HL-60 (cell line): Measurements from ENCODE around the gene TBC1D16.

Source experiments
- DNase-seq, 2 experiments: peaks; one replicate each; pipeline ENCODE4 v3.0.0-alpha.2; 2010 to 2020; ENCODE audit warnings: low read depth in 1 of 2, low spot score in 1 of 2
- H3K27ac ChIP-seq: fragments of 250-450 bp; sonication (Bioruptor Pico); replicated peaks from 2 replicates; pipeline ENCODE4 v1.5.1; 2020; ENCODE audit warnings: mild to moderate bottlenecking, moderate library complexity
- H3K27me3 ChIP-seq: fragments of 250-450 bp; sonication (Bioruptor Pico); 2 replicates; pipeline ENCODE4 v1.5.1; 2021; ENCODE audit warnings: mild to moderate bottlenecking, moderate library complexity; ENCODE audit not compliant: insufficient read depth, poor library complexity, severe bottlenecking
- H3K4me3 ChIP-seq: replicated peaks from 2 replicates; pipeline ENCODE4 v1.5.1; 2011; ENCODE audit warnings: mild to moderate bottlenecking, control low read depth, low read length; ENCODE audit not compliant: insufficient read depth
- GABPA ChIP-seq: IDR thresholded peaks from 2 replicates; pipeline ENCODE4 v1.6.1; 2012; ENCODE audit warnings: low read depth
- POLR2AphosphoS5 ChIP-seq: IDR thresholded peaks from 2 replicates; pipeline ENCODE4 v1.6.1; 2012; ENCODE audit warnings: low read depth
- SPI1 ChIP-seq: IDR thresholded peaks from 2 replicates; pipeline ENCODE4 v1.6.1; 2012; ENCODE audit warnings: low read depth, mild to moderate bottlenecking, borderline replicate concordance
- TF ChIP-seq, protein P1 (sequence below): IDR thresholded peaks from one replicate; pipeline ENCODE4 v1.5.1; 2011; ENCODE audit warnings: low read length, control low read depth, inconsistent platforms; ENCODE audit not compliant: insufficient read depth
- TF ChIP-seq, protein P2 (sequence below): IDR thresholded peaks from 2 replicates; pipeline ENCODE4 v1.6.1; 2012; ENCODE audit warnings: low read depth; ENCODE audit not compliant: insufficient replicate concordance

TBC1D16 gene

DNA sequence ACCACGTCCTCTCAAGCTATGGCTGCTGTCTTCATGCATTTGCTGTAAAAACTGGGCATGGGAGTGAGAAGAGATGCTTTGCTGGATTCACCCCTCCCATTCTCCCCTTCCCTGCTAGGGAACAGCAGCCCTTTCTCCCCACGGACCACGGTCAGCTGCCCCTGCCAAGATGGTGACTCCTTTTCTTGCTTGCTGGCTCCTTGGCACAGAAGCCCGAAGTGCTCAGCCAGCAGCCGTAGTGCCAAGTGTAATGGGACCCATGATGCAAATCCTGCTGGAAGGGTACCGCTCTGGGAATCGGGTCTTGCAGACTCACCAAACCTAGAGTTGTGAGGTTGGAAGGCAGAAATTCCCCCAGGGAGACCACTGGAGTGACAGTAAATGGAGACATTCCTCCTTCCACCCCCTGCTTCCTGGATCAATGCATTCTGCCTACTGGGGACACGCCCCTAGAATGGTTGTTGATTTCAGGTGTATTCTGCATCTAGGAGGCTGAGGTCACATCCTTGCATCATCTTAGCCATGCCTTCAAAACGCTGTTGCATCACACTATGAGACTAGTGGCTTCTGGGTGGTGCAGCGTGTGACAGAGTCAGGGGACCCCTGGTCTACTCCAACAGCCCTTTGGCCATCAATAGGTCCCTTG is 133.4 kb downstream of the TBC1D16 start:
- no peaks in the 10 kb centered on the region for H3K27me3 ChIP-seq
- no peak overlapping the region for H3K27ac ChIP-seq
- TF ChIP-seq GABPA (no peak), SPI1 (no peak), POLR2AphosphoS5 (no peak)
- TF ChIP-seq, protein P1, sequence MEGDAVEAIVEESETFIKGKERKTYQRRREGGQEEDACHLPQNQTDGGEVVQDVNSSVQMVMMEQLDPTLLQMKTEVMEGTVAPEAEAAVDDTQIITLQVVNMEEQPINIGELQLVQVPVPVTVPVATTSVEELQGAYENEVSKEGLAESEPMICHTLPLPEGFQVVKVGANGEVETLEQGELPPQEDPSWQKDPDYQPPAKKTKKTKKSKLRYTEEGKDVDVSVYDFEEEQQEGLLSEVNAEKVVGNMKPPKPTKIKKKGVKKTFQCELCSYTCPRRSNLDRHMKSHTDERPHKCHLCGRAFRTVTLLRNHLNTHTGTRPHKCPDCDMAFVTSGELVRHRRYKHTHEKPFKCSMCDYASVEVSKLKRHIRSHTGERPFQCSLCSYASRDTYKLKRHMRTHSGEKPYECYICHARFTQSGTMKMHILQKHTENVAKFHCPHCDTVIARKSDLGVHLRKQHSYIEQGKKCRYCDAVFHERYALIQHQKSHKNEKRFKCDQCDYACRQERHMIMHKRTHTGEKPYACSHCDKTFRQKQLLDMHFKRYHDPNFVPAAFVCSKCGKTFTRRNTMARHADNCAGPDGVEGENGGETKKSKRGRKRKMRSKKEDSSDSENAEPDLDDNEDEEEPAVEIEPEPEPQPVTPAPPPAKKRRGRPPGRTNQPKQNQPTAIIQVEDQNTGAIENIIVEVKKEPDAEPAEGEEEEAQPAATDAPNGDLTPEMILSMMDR, result no peak
- TF ChIP-seq, protein P2, sequence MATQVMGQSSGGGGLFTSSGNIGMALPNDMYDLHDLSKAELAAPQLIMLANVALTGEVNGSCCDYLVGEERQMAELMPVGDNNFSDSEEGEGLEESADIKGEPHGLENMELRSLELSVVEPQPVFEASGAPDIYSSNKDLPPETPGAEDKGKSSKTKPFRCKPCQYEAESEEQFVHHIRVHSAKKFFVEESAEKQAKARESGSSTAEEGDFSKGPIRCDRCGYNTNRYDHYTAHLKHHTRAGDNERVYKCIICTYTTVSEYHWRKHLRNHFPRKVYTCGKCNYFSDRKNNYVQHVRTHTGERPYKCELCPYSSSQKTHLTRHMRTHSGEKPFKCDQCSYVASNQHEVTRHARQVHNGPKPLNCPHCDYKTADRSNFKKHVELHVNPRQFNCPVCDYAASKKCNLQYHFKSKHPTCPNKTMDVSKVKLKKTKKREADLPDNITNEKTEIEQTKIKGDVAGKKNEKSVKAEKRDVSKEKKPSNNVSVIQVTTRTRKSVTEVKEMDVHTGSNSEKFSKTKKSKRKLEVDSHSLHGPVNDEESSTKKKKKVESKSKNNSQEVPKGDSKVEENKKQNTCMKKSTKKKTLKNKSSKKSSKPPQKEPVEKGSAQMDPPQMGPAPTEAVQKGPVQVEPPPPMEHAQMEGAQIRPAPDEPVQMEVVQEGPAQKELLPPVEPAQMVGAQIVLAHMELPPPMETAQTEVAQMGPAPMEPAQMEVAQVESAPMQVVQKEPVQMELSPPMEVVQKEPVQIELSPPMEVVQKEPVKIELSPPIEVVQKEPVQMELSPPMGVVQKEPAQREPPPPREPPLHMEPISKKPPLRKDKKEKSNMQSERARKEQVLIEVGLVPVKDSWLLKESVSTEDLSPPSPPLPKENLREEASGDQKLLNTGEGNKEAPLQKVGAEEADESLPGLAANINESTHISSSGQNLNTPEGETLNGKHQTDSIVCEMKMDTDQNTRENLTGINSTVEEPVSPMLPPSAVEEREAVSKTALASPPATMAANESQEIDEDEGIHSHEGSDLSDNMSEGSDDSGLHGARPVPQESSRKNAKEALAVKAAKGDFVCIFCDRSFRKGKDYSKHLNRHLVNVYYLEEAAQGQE, result no peak
- H3K4me3 ChIP-seq, result no peak overlapping the region
- no peak for DNase-seq

DNA sequence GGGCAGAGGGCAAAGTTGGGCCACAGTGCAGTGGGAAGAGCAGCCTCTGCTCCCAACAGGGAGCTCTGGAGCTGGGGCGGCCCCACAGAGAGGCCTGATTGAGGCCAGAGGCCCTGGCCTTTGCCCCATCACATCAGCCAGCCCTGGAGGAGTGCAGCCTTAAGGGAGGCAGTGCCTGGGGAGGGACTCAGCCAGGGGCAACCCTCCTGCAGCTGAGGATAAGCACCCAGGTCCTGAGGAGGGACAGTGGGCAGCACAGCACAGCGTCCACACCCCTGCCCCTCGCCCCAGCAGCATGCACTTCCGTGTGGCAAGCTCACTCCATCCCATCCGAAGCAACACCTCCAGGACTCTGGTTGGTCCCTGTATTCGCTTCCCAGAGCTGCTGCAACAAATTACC is 134.5 kb downstream of the TBC1D16 start:
- H3K27me3 ChIP-seq, result peaks cover 2% of the 10 kb centered on the region
- no peak for DNase-seq
- H3K27ac ChIP-seq, result no peak overlapping the region
- no peak overlapping the region for H3K4me3 ChIP-seq
- TF ChIP-seq POLR2AphosphoS5 (no peak), GABPA (no peak)
- TF ChIP-seq, protein P2, result no peak

DNA sequence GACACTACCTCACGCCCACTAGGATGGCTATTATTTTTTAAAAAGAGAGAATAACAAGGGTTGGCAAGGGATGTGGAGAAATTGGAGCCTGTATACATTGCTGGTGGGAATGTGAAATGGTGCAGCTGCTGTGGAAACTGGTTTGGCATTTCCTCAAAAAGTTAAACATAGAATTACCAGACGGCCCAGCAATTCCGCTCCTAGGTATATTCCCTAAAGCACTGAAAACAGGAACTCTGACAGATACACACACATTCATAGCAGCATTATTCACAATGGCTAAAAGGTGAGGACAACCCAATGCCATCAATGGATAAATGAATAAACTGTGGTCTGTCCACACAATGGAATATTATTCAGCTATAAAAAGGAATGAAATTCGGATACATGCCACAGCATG is 136.1 kb downstream of the TBC1D16 start:
- TF ChIP-seq, protein P2, result no peak
- no peak for TF ChIP-seq SPI1
- no peak for TF ChIP-seq GABPA
- no peak for TF ChIP-seq POLR2AphosphoS5
- TF ChIP-seq, protein P1, result no peak
- no peak overlapping the region for H3K27ac ChIP-seq
- H3K4me3 ChIP-seq, result no peak overlapping the region
- peaks cover 2% of the 10 kb centered on the region for H3K27me3 ChIP-seq
- no peak for DNase-seq
